GM12891 (cell line): ENCODE measurements around the gene OFD1.

Experiments
- DNase-seq: peaks from one replicate; pipeline ENCODE4 v3.0.0; 2011; ENCODE audit warnings: low spot score; ENCODE audit not compliant: insufficient read length
- FAIRE-seq: peaks from 2 replicates; lab custom pipeline; 2011; peaks lifted over from hg19 to GRCh38; lab: Jason Lieb, UNC
- PAX5 ChIP-seq: IDR thresholded peaks from 2 replicates; pipeline ENCODE4 v1.6.1; 2011; ENCODE audit warnings: low read length, moderate library complexity, mild to moderate bottlenecking; ENCODE audit not compliant: insufficient read depth, severe bottlenecking
- POLR2A ChIP-seq: IDR thresholded peaks from 2 replicates; pipeline ENCODE4 v1.6.1; 2011; ENCODE audit warnings: low read depth, low read length, control low read depth
- POLR2AphosphoS5 ChIP-seq: IDR thresholded peaks from 2 replicates; pipeline ENCODE4 v1.6.1; 2011; ENCODE audit warnings: low read depth, low read length, control low read depth
- POU2F2 ChIP-seq: IDR thresholded peaks from 2 replicates; pipeline ENCODE4 v1.6.1; 2011; ENCODE audit warnings: low read depth, mild to moderate bottlenecking, control low read depth, low read length, moderate library complexity
- SPI1 ChIP-seq: IDR thresholded peaks from 2 replicates; pipeline ENCODE4 v1.6.1; 2011; ENCODE audit warnings: low read depth, low read length, control low read depth
- TAF1 ChIP-seq: IDR thresholded peaks from 2 replicates; pipeline ENCODE4 v1.6.1; 2011; ENCODE audit warnings: low read depth, low read length, control low read depth

The OFD1 gene

DNA sequence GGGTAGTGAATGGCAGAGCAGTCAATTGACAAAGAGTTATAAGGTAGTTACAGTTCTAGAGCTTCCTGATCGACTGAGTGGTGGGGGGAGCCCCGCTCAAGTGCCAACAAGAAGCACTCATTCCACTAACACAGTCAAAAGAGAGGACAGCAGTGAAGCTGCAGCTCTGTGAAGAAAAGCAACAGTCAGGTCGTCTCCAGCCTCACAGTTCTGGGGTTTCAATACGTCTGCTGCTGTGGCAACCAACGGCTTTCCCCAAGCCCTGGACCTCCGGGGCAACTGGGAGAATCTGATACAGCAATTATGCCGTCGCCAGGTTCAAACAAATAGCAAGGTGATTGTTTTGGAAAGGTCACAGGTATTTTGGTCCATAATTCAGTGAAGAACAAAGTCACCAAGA is 51.5 kb downstream of the OFD1 start:
- no peak for DNase-seq
- TF ChIP-seq SPI1 (no peak), TAF1 (no peak), POU2F2 (no peak), POLR2A (no peak), POLR2AphosphoS5 (no peak), PAX5 (no peak)
- no peak for FAIRE-seq

DNA sequence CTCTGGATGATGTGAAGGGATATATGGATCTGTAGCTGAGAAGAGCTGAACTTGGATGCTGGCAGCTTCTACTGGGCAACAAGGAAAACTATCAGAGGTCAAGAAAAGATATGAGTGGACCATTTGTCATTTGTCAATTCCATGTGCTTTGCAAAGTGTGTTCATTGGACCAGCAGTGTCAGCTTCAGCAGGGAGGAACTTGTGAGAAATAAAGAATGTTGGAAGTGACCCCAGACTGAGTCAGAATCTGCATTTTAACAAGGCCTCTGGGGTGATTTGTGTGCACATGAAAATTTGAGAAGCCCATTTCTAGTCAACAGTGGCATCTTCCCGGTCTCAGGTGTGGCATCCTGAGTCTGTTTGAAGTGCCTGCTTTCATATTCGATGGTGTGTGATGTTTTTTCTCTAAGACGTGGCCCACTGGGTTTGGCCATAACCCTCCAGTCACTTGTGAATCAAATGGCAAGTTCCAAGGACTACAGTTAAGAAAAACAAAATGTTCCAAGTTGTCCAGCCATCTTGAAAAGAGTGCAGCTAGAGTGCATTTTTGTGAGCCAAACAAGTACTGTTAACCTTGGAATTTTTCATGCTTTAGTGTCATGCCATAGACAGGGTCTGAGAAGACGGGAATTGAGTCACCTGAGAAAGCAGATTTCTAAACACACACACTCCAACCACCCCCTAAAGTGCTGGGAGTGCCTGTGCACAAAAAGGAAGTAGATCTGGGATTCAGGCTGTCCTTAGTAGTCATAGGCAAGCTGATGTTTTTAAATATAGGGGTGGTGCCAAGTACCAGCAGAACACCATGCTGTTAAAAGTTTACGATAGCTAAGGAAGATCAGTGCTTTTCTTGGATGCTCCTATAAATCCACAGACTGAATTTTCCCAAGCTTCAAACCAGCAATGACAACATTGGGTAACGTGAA is 55.9 kb downstream of the OFD1 start:
- FAIRE-seq (no peak), DNase-seq (no peak)
- TF ChIP-seq POU2F2: no peak
- TF ChIP-seq POLR2AphosphoS5: no peak
- no peak for TF ChIP-seq TAF1
- TF ChIP-seq SPI1: no peak
- no peak for TF ChIP-seq PAX5

DNA sequence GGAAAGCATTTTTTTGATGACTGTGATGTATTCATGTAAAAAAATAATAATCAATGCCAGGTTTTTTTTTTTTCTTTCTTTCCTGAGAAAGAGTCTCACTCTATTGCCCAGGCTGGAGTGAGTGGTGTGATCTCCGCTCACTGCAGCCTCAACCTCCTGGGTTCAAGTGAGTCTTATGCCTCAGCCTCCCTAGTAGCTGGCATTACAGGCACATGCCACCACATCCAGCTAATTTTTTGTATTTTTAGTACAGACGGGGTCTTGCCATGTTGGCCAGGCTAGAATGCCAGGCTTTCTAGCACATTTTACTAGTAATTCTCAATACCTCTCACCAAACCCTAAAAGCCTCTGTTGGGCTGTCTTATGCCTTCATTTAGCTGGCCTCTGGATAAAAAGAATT is 56.6 kb downstream of the OFD1 start:
- no peak for DNase-seq
- TF ChIP-seq TAF1 (no peak), POLR2A (no peak), POU2F2 (no peak), SPI1 (no peak), PAX5 (no peak), POLR2AphosphoS5 (no peak)
- no peak for FAIRE-seq

- FAIRE-seq: no peak
Observed at GRCh38 chrX:13791559-13791958, 57.0 kb downstream of the OFD1 start.

DNA sequence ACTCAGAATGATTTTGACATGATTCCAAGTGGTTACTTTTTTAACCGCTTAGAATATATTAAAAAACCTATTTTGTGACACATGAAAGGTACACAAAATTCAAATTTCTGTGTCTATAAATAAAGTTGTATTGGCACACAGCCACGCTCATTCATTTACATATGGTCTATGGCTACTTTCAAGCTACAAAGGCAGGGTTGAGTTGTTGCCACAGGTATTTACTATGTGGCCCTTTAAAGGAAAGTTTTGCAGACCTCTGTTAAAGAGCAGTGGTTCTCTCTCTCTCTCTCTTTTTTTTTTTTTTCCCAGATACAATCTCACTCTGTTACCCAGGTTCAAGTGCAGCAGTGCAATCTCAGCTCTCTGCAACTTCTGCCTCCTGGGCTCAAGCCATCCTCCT is 59.3 kb downstream of the OFD1 start:
- no peak for FAIRE-seq
- TF ChIP-seq SPI1 (no peak), PAX5 (no peak), POLR2A (no peak), TAF1 (no peak), POLR2AphosphoS5 (no peak), POU2F2 (no peak)
- DNase-seq: no peak

More at GRCh38 chrX:13791559-13791958, 57.0 kb downstream of the OFD1 start:
- TF ChIP-seq TAF1: no peak
- no peak for TF ChIP-seq POU2F2
- no peak for TF ChIP-seq SPI1
- TF ChIP-seq POLR2A: no peak
- no peak for TF ChIP-seq POLR2AphosphoS5
- TF ChIP-seq PAX5: no peak
- DNase-seq: no peak

DNA sequence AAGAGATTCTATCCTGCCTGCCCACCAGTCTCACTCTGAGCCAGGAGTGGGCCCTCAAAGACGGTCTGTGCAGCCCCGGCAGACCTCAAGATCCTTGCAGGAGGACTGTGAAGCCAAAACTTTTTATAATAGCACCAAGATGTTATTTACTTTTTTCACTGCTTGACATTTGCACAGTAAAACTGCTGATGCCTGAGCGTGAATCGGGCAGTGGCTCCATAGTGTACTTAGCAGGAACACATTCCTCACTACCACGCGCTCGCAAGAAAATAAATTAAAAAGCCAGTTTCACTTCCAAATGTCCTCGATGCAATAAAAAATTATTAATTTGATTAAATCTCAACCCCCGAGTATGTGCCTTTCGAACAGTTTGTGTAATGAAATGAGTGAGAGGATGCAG is 59.9 kb downstream of the OFD1 start:
- TF ChIP-seq PAX5: no peak
- no peak for TF ChIP-seq POLR2A
- no peak for TF ChIP-seq TAF1
- no peak for TF ChIP-seq POLR2AphosphoS5
- TF ChIP-seq POU2F2: no peak
- no peak for TF ChIP-seq SPI1
- DNase-seq (no peak), FAIRE-seq (no peak)

GRCh38 chrX:13797512-13797911 is 63.0 kb downstream of the OFD1 start:
- DNase-seq (no peak), FAIRE-seq (no peak)
- no peak for TF ChIP-seq POLR2AphosphoS5
- no peak for TF ChIP-seq PAX5
- no peak for TF ChIP-seq POLR2A
- no peak for TF ChIP-seq POU2F2
- no peak for TF ChIP-seq SPI1
- no peak for TF ChIP-seq TAF1

DNA sequence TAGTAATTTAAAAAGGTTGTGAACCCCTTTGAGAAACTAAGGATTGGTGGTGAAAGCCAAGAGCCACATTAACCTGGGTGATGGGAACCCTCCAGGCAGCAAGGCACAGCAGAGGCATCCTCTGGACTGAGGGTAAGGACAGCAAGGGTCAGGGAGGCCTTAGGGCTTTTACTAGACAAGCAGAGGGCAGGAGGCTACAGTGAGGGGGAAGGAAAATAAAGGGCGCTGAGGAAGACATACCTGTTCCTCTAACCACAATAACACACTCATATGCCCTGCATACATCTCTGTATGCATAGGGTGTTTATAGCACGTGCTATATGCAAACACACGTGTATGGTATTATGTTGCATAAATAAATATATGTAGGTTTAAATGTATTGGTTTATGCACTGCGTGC is 63.6 kb downstream of the OFD1 start:
- no peak for DNase-seq
- TF ChIP-seq SPI1 (no peak), TAF1 (no peak), PAX5 (no peak), POLR2AphosphoS5 (no peak), POU2F2 (no peak), POLR2A (no peak)
- peak; percentile 35 for FAIRE-seq

DNA sequence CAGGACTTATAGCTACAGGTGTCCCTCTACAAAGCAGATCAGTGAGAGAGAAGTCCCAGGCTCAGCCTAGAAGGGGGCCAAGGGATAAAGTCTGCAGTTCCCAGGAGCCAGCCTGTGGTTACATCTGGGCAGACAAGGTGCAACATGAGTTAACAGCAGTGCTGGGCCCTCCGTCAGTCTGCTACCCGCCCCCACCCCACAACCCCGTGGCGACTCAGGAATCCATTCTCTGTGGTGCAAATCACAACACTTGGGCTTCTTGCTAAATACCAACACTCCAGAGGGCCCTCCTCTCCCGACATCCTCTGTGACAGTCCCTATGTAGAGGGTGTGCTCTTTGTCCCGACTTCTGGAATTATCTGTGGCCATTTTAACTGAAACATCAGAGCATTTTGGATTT is 68.6 kb downstream of the OFD1 start:
- TF ChIP-seq SPI1 (no peak), POU2F2 (no peak), POLR2A (no peak), TAF1 (no peak), POLR2AphosphoS5 (no peak), PAX5 (no peak)
- no peak for FAIRE-seq
- DNase-seq: no peak

GRCh38 chrX:13805241-13805640 is 70.7 kb downstream of the OFD1 start:
- TF ChIP-seq POLR2A (no peak), POLR2AphosphoS5 (no peak), TAF1 (no peak), POU2F2 (no peak), SPI1 (no peak), PAX5 (no peak)
- FAIRE-seq: no peak
- no peak for DNase-seq
